Epithelial cell of esophagus (primary cell): Measurements from ENCODE around the gene KCNMA1.

Source experiments
- DNase-seq: peaks from one replicate; pipeline ENCODE4 v3.0.0; 2010; ENCODE audit warnings: low read depth
- H3K4me3 ChIP-seq: 2 replicates; pipeline ENCODE4 v1.5.1; 2011; ENCODE audit warnings: mild to moderate bottlenecking, low read length, control low read depth
- TF ChIP-seq, protein P1 (sequence below): IDR thresholded peaks from 2 replicates; pipeline ENCODE4 v1.5.1; 2011; ENCODE audit warnings: low read depth, mild to moderate bottlenecking, low read length, control low read depth, inconsistent platforms; ENCODE audit not compliant: insufficient read depth; ENCODE audit errors: missing control alignments

KCNMA1 gene

DNA sequence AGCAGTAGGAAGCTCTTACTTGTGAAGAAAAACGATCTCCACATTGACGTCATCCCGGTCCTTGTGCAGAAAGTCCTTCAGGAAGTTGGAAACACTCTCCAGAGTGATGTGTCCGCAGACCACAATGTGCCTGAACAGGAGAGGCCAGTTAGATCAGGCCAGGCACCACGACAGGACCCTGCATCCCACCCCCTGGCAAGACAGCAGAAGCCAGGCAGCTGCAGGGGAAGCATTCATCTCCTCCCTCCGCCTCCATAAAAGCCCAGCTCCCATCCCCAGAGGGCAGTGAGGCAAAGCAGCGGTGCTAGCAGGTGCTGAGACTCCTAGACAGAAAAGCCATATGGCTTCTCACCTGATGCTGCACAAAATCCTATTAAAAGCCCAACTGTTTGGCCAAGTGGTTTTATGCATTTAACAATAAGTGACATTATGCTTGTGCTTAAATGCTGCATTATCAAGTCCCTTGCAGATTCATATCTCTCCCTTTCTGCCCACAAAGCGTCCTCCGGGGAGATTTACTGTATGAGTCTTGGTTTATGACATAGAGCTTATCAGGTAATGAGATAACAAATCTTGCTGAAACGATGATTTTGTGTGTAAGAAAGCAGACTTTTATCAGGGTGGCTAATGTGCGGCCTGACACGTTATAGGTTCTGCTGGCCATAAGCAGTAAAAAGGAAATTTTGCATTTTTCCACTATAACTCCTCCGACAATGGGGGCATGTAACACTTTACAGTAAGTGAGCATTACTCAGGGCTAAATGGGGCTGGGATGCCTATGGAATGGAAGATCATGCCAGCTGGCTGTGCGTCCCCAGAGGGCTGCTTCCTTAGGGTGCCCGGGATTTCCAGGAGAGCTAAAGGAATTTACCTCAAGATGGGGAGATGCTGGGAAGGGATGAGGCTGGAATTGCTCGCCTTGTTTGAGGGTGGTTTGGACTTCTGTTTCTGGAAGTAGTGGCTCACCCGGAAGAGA, 546.9 kb downstream of the KCNMA1 start:
- no peak overlapping the region for H3K4me3 ChIP-seq
- no peak for DNase-seq
- TF ChIP-seq, protein P1, sequence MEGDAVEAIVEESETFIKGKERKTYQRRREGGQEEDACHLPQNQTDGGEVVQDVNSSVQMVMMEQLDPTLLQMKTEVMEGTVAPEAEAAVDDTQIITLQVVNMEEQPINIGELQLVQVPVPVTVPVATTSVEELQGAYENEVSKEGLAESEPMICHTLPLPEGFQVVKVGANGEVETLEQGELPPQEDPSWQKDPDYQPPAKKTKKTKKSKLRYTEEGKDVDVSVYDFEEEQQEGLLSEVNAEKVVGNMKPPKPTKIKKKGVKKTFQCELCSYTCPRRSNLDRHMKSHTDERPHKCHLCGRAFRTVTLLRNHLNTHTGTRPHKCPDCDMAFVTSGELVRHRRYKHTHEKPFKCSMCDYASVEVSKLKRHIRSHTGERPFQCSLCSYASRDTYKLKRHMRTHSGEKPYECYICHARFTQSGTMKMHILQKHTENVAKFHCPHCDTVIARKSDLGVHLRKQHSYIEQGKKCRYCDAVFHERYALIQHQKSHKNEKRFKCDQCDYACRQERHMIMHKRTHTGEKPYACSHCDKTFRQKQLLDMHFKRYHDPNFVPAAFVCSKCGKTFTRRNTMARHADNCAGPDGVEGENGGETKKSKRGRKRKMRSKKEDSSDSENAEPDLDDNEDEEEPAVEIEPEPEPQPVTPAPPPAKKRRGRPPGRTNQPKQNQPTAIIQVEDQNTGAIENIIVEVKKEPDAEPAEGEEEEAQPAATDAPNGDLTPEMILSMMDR = no peak

DNA sequence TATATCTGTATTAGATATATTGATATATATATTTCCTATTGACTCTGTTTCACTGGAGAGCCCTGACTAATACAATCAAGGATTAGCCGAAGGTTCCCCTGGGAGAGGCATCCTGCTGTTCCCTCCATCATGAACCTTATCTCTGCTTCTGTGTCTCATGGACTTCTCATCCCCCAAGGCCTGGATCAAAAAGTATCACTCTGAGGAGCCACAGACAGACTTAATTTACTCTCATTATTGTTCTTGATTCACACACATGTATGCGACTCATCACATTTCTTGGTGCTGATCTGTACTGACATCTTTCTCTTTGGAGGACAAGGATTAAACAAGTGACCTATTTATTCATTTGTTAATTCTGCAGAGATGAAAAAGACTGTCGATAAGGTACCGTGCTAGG, 550.2 kb downstream of the KCNMA1 start:
- peak; percentile 60 for DNase-seq
- TF ChIP-seq, protein P1 = no peak
- H3K4me3 ChIP-seq = no peak overlapping the region

DNA sequence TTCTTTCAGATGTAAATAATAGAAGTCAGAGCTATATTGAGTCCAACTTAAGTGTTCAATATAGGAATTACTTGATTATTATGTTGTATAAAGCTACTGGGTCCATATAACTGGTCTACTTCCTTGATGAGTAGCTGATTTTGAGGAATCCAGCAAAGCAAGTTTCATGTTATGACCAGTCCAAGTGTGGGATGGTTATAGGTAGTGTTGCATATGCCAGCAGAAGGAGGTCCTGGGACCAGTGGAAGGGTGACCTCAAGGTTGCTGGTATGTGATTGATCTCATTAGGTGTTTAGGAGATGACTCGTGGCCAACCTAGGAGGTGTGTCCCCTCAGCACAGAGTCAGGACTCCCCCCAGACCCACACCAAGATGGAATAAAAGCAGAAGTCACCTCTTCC, 551.5 kb downstream of the KCNMA1 start:
- peak; percentile 82 for DNase-seq
- no peak overlapping the region for H3K4me3 ChIP-seq
- TF ChIP-seq, protein P1 = no peak

DNA sequence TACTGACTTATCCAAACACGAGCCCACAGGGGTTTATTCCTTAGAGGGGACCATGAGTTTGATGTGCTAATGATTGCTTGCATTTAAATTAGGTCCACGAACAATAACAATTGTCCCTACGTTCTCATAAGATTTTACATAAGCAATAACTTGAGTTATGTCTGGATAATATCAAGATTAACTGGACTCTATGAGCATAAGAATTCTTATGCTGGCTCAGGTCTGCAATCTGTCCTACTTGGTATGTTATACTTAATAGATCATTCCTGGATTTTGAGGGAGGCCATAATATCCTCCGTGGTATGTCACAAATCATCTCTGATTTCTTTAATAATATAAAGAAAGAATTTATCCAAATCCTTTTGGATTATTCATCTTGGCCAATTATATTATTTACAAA, 552.3 kb downstream of the KCNMA1 start:
- TF ChIP-seq, protein P1 = no peak
- no peak for DNase-seq

DNA sequence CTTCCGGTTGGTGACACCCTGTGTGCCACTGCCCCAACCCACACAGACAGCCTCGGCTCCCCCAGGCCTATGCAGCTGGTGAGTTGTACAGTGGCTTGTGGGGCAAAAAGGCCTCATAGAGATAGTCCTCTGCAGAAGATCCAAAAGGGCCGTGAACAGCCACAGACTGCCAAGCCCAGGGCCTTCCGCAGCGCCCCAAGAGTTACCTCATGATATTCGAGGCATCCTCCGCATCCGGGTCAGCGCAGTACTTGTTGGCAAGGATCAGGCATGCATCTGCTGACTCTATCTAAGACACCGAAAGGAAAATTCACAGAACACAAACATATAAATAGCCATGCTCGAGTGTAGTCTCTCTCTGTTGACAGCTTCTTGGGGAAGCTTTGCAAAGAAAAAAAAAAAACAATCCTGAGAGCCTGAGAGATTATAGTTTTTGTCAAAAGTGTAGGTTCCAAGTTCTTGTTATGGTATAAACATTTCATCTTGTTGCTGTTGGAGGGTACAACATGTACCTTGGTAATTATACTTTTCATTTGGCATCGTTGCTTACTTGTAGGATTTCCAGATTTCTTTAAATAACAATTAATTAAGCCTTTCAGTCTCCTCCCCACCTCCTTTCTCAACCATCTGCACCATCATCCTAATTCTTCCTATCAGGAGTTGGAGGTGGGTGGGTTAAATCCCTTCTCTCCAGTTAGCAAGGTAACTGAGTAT, 553.0 kb downstream of the KCNMA1 start:
- TF ChIP-seq, protein P1 = no peak
- DNase-seq = no peak
- H3K4me3 ChIP-seq = no peak overlapping the region

More for the DNA sequence above, 552.3 kb downstream of the KCNMA1 start:
- no peak overlapping the region for H3K4me3 ChIP-seq

DNA sequence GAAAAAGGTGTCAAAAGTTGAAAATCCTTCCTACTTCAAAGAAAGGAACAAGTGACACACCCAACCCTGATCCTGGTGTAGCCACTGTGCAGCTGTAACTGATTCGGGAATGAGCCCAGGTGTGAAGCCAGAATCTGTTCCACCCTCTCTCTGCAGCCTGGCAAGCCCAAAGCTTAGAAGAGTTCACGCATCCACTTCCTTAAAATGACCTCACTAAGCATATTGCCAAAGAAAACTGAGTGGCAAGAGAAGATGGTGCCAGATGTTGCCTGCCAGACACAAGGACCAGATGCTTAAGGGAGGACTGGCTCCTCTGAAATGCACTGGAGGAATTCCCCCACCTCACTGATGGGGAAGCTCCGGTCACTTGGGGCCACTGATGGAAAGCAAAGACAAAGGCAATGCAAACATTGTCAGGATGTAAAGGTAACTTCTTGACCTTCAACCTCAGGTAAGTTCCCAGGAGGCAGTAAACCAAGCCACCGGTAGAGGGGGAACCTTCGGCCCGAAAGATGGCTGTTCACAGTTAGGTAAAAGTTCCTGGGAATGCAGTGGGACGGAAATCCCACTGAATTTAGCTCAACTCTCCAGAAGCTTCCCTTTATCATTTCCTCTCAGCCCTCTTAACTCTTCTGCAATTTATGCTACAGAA, 554.9 kb downstream of the KCNMA1 start:
- TF ChIP-seq, protein P1 = peak; percentile 38
- DNase-seq = no peak
- H3K4me3 ChIP-seq = no peak overlapping the region
